GM23338 (cell line): ENCODE results near the gene LURAP1L.

Experiments used
- EZH2 ChIP-seq: fragments of 200-600 bp; sonication (generic); IDR thresholded peaks from one replicate; pipeline ENCODE4 v1.8.0; 2017; ENCODE audit warnings: antibody characterized with exemption, mild to moderate bottlenecking, low read depth; ENCODE audit not compliant: unreplicated experiment
- EZH2phosphoT487 ChIP-seq: fragments of 200-600 bp; sonication (generic); IDR thresholded peaks from one replicate; pipeline ENCODE4 v1.8.1; 2018; ENCODE audit warnings: antibody characterized with exemption; ENCODE audit not compliant: unreplicated experiment
- JUNB ChIP-seq: IDR thresholded peaks from one replicate; pipeline ENCODE4 v1.6.1; 2016; ENCODE audit warnings: antibody characterized with exemption; ENCODE audit not compliant: unreplicated experiment
- POLR2AphosphoS5 ChIP-seq: IDR thresholded peaks from 2 replicates; pipeline ENCODE4 v1.6.1; 2016; ENCODE audit warnings: antibody characterized with exemption, low read depth
- REST ChIP-seq: IDR thresholded peaks from one replicate; pipeline ENCODE4 v1.6.1; 2018; ENCODE audit warnings: antibody characterized with exemption; ENCODE audit not compliant: unreplicated experiment
- TF ChIP-seq, protein P1 (sequence below), 2 experiments: fragments of 200-600 bp in 1 of 2; sonication (generic) in 1 of 2; conservative IDR thresholded peaks; 2 replicates each; pipeline versions ENCODE4 v1.5.1 to v1.6.1; 2016 to 2017; ENCODE audit warnings: antibody characterized with exemption in 2 of 2, low read depth in 2 of 2, mild to moderate bottlenecking in 2 of 2, moderate library complexity in 1 of 2
- TF ChIP-seq, protein P2 (sequence below): IDR thresholded peaks from 2 replicates; pipeline ENCODE4 v1.6.1; 2016; ENCODE audit warnings: antibody characterized with exemption

GRCh38 chr9:12776513-12777055 lies 1.8 kb downstream of the LURAP1L start:
- TF ChIP-seq, protein P1, sequence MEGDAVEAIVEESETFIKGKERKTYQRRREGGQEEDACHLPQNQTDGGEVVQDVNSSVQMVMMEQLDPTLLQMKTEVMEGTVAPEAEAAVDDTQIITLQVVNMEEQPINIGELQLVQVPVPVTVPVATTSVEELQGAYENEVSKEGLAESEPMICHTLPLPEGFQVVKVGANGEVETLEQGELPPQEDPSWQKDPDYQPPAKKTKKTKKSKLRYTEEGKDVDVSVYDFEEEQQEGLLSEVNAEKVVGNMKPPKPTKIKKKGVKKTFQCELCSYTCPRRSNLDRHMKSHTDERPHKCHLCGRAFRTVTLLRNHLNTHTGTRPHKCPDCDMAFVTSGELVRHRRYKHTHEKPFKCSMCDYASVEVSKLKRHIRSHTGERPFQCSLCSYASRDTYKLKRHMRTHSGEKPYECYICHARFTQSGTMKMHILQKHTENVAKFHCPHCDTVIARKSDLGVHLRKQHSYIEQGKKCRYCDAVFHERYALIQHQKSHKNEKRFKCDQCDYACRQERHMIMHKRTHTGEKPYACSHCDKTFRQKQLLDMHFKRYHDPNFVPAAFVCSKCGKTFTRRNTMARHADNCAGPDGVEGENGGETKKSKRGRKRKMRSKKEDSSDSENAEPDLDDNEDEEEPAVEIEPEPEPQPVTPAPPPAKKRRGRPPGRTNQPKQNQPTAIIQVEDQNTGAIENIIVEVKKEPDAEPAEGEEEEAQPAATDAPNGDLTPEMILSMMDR (conservative IDR thresholded peaks at IDR 0.05; ENCODE audit: low read depth in 2 of 2), result no peak
- TF ChIP-seq EZH2phosphoT487, result no peak
- no peak for TF ChIP-seq EZH2
- TF ChIP-seq POLR2AphosphoS5, result no peak
- TF ChIP-seq, protein P2, sequence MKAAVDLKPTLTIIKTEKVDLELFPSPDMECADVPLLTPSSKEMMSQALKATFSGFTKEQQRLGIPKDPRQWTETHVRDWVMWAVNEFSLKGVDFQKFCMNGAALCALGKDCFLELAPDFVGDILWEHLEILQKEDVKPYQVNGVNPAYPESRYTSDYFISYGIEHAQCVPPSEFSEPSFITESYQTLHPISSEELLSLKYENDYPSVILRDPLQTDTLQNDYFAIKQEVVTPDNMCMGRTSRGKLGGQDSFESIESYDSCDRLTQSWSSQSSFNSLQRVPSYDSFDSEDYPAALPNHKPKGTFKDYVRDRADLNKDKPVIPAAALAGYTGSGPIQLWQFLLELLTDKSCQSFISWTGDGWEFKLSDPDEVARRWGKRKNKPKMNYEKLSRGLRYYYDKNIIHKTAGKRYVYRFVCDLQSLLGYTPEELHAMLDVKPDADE, result no peak
- TF ChIP-seq JUNB, result no peak
- no peak for TF ChIP-seq REST
